ENCODE results near the gene TRPM2. TPM values are rescaled to one million over a fixed set of nuclear protein-coding genes. Genes with fewer than 3 reads are reported as not detected.

The TRPM2 gene
- total RNA-seq, 1 donor from 2014 or later: 0.09 TPM

- TF ChIP-seq CTCF (IDR thresholded peaks at IDR 0.05; ENCODE audit: unreplicated experiment): no peak
- no peak for DNase-seq (ENCODE audit: low spot score in 2 of 2, unreplicated experiment in 2 of 2)
- Mint-ChIP-seq H3K4me1 (no peaks in the 10 kb centered on the region), H3K4me3 (no peak overlapping the region), H3K27ac (no peak overlapping the region), H3K36me3 (peaks cover 3% of the 10 kb centered on the region), H3K27me3 (ENCODE audit: low read depth) (no peaks in the 10 kb centered on the region), H3K9me3 (no peaks in the 10 kb centered on the region)
Observed at GRCh38 chr21:44318489-44319285, 34.7 kb upstream of the TRPM2 start.

- no peak for TF ChIP-seq CTCF (IDR thresholded peaks at IDR 0.05; ENCODE audit: unreplicated experiment)
- DNase-seq (ENCODE audit: low spot score in 2 of 2, unreplicated experiment in 2 of 2): no peak
- no peaks in the 10 kb centered on the region for H3K27me3 Mint-ChIP-seq (ENCODE audit: low read depth)
- H3K9me3 Mint-ChIP-seq: no peaks in the 10 kb centered on the region
- no peaks in the 10 kb centered on the region for H3K4me1 Mint-ChIP-seq
- no peak overlapping the region for H3K27ac Mint-ChIP-seq
- no peak overlapping the region for H3K4me3 Mint-ChIP-seq
- peaks cover 3% of the 10 kb centered on the region for H3K36me3 Mint-ChIP-seq
Observed at GRCh38 chr21:44319407-44320065, 33.9 kb upstream of the TRPM2 start.

GRCh38 chr21:44320847-44321246, 32.6 kb upstream of the TRPM2 start:
- H3K27ac Mint-ChIP-seq: no peak overlapping the region
- H3K36me3 Mint-ChIP-seq: peaks cover 3% of the 10 kb centered on the region
- no peaks in the 10 kb centered on the region for H3K9me3 Mint-ChIP-seq
- no peaks in the 10 kb centered on the region for H3K4me1 Mint-ChIP-seq
- no peak for DNase-seq (ENCODE audit: low spot score in 2 of 2, unreplicated experiment in 2 of 2)
- H3K4me3 Mint-ChIP-seq: no peak overlapping the region
- no peak for TF ChIP-seq CTCF (IDR thresholded peaks at IDR 0.05; ENCODE audit: unreplicated experiment)
- H3K27me3 Mint-ChIP-seq (ENCODE audit: low read depth): no peaks in the 10 kb centered on the region

DNA sequence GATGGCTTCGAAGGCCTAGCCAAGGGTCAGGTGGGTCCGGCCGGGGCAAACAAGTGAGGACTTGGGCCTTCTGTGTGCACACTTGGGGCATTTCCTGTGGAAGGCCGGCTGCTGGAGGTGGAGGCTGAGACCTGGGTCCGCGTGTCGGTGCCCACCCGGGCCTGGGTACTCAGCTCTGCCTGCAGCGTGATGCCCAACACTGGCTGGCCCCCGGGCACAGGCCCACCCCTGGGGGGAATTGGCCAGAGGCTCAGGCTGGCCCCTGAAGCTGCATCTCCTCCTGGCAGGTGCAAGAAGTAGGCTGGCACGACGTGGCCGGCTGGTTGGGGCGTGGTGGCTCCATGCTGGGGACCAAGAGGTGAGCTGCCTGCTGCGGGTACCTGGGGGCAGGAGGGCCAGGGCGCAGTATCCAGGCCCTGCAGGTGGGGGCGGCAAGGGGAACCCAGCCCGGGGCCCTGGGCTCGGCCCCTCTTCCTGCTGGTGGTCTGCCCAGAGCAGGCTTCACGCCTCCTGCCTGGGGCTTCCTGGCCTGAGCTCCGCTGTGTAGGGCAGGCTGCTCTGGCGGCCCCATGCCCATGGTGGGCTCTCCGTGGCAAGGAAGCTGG, 31.5 kb upstream of the TRPM2 start:
- no peaks in the 10 kb centered on the region for H3K4me1 Mint-ChIP-seq
- TF ChIP-seq CTCF (IDR thresholded peaks at IDR 0.05; ENCODE audit: unreplicated experiment): no peak
- no peaks in the 10 kb centered on the region for H3K27me3 Mint-ChIP-seq (ENCODE audit: low read depth)
- no peak overlapping the region for H3K27ac Mint-ChIP-seq
- no peaks in the 10 kb centered on the region for H3K36me3 Mint-ChIP-seq
- no peaks in the 10 kb centered on the region for H3K9me3 Mint-ChIP-seq
- no peak for DNase-seq (ENCODE audit: low spot score in 2 of 2, unreplicated experiment in 2 of 2)
- no peak overlapping the region for H3K4me3 Mint-ChIP-seq

DNA sequence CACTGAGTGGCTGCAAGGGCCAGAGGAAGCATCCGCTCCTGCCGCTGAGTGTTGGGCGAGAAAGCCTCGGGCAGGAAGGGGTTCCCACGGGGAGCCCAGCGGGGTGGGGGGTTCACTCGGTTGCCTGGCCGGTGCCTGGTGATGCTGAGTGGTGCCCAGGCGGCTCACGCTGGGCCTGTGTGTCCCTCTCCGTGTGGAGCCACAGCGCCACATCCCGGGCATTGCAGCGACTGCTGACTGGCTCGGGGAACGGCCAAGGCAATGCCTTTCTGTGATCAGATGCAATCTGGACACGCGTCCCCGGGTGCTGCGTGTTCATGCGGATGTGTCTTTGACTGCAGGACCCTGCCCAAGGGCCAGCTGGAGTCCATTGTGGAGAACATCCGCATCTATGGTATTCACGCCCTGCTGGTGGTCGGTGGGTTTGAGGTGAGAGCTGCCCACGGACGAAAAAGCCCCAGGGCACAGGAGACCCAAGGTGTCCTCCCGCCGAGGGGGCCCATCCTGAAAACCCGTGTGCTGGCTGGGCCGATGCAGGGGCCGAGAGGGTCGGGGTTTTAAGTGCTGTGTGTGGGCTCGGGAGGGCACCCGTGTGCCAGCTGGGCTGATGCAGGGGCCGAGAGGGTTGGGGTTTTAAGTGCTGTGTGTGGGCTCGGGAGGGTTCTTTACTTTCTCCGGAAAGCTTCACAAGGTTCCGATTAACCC, 30.6 kb upstream of the TRPM2 start:
- Mint-ChIP-seq H3K9me3 (no peaks in the 10 kb centered on the region), H3K4me1 (no peaks in the 10 kb centered on the region), H3K36me3 (no peaks in the 10 kb centered on the region), H3K27me3 (ENCODE audit: low read depth) (no peaks in the 10 kb centered on the region), H3K27ac (no peak overlapping the region), H3K4me3 (no peak overlapping the region)
- DNase-seq (ENCODE audit: low spot score in 2 of 2, unreplicated experiment in 2 of 2): no peak
- no peak for TF ChIP-seq CTCF (IDR thresholded peaks at IDR 0.05; ENCODE audit: unreplicated experiment)

Data from mesothelial cell of epicardium (in vitro differentiated cells).